A549 (cell line): ENCODE measurements around the gene KLK12. TPM values are rescaled to one million over a fixed set of nuclear protein-coding genes. Genes with fewer than 3 reads are reported as not detected.

ENCODE experiments used
- ATAC-seq, 2 experiments: fragments of 200-7000 bp in 1 of 2; fragments of >200 bp in 1 of 2; cut with Nextera tagmentation in 1 of 2; cut with Tn5 transposase in 1 of 2; 3 replicates each; pipeline versions ENCODE4 v1.8.0 to v1.9.1; 2018 to 2020; ENCODE audit warnings: mild to moderate bottlenecking in 1 of 2, moderate library complexity in 1 of 2
- CTCF ChIA-PET: fragments of 300-600 bp; sonication (Branson Sonifier 250); formaldehyde crosslinking; extraction: SDS; loops from one replicate; lab custom pipeline; 2021; ENCODE audit warnings: antibody characterized with exemption, inconsistent platforms; lab: Yijun Ruan, JAX
- POLR2A ChIA-PET: fragments of 350-600 bp; formaldehyde crosslinking; extraction: SDS; loops from one replicate; lab custom pipeline; 2021; ENCODE audit warnings: antibody characterized with exemption, inconsistent platforms; lab: Yijun Ruan, JAX
- DNase-seq, 2 experiments: peaks; one replicate each; pipeline versions ENCODE4 v3.0.0 to v3.0.0-alpha.2; 2011 to 2016; ENCODE audit warnings: low read depth in 1 of 2, low spot score in 1 of 2
- FAIRE-seq: peaks from 2 replicates; lab custom pipeline; 2011; peaks lifted over from hg19 to GRCh38; lab: Jason Lieb, UNC
- H3K27ac ChIP-seq, 2 experiments: fragments of >200 bp; sonication (Bioruptor Twin); formaldehyde crosslinking; 3 replicates each; pipeline ENCODE4 v1.5.1; 2016 to 2017
- H3K4me1 ChIP-seq: fragments of >200 bp; sonication (Bioruptor Twin); formaldehyde crosslinking; 3 replicates; pipeline ENCODE4 v1.6.1; 2016
- H3K4me2 ChIP-seq: fragments of >200 bp; sonication (Bioruptor Twin); formaldehyde crosslinking; 3 replicates; pipeline ENCODE4 v1.6.1; 2016
- H3K4me3 ChIP-seq: fragments of >200 bp; sonication (Bioruptor Twin); formaldehyde crosslinking; 3 replicates; pipeline ENCODE4 v1.5.1; 2016
- H3K9me3 ChIP-seq: fragments of >200 bp; sonication (Bioruptor Twin); formaldehyde crosslinking; 3 replicates; pipeline ENCODE4 v1.6.1; 2016
- CBX2 ChIP-seq: fragments of 200-600 bp; sonication (generic); IDR thresholded peaks from 2 replicates; pipeline ENCODE4 v1.6.1; 2016; ENCODE audit warnings: low read depth, mild to moderate bottlenecking, borderline replicate concordance
- ESRRA ChIP-seq: fragments of 150-350 bp; IDR thresholded peaks from 2 replicates; pipeline ENCODE4 v1.6.1; 2014; ENCODE audit warnings: mild to moderate bottlenecking, low read length, borderline replicate concordance
- MAFK ChIP-seq: fragments of 450-650 bp; IDR thresholded peaks from 2 replicates; pipeline ENCODE4 v1.6.1; 2014; ENCODE audit not compliant: partially characterized antibody
- NFE2L2 ChIP-seq: fragments of 150-350 bp; conservative IDR thresholded peaks from 2 replicates; pipeline ENCODE4 v1.6.1; 2014; ENCODE audit warnings: low read length
- NR3C1 ChIP-seq: fragments of >200 bp; sonication (Bioruptor Twin); formaldehyde crosslinking; IDR thresholded peaks from 3 replicates; pipeline ENCODE4 v1.6.1; 2017
- RNF2 ChIP-seq: fragments of 200-600 bp; sonication (generic); IDR thresholded peaks from 2 replicates; pipeline ENCODE4 v1.6.1; 2016; ENCODE audit warnings: low read depth, mild to moderate bottlenecking, antibody characterized with exemption, moderate library complexity, borderline replicate concordance
- ZFP36 ChIP-seq: fragments of 450-650 bp; IDR thresholded peaks from 2 replicates; pipeline ENCODE4 v1.6.1; 2014; ENCODE audit warnings: borderline replicate concordance; ENCODE audit not compliant: partially characterized antibody
- WGBS: methylation state at CpG from one replicate; pipeline ENCODE4 v1.1.6; 2017; ENCODE audit errors: missing lambda C conversion rate; 5-methylcytosine and 5-hydroxymethylcytosine counted together
- polyA plus RNA-seq, 4 experiments: library from polyadenylated mRNA; depleted of rRNA in 3 of 4; stranded (reverse); fragments of >200 nt; fragmentation: RNase III in 1 of 4; extraction: RNeasy Plus Mini Kit Qiagen cat#74134 plus additional on column Dnase treatment in 1 of 4; gene quantifications; 2 replicates in 3 of 4; 3 replicates in 1 of 4; pipeline ENCODE4 v1.2.3, GENCODE V29; 2011 to 2017
- TF ChIP-seq, protein P1 (sequence below): fragments of >200 bp; sonication (Bioruptor Twin); formaldehyde crosslinking; IDR thresholded peaks from 3 replicates; pipeline ENCODE4 v1.5.1; 2016
- TF ChIP-seq, protein P2 (sequence below): fragments of 200-600 bp; sonication (generic); IDR thresholded peaks from 2 replicates; pipeline ENCODE4 v1.6.1; 2016; ENCODE audit warnings: antibody characterized with exemption, mild to moderate bottlenecking, moderate library complexity
- TF ChIP-seq, protein P3 (sequence below): fragments of 250-450 bp; sonication (Bioruptor Pico); IDR thresholded peaks from 2 replicates; pipeline ENCODE4 v1.5.0; 2020; ENCODE audit warnings: low read depth, mild to moderate bottlenecking, moderate library complexity

The KLK12 gene
- polyA plus RNA-seq, 2 of the 4 experiments (the other 2 are of a cell fraction): not detected

DNA sequence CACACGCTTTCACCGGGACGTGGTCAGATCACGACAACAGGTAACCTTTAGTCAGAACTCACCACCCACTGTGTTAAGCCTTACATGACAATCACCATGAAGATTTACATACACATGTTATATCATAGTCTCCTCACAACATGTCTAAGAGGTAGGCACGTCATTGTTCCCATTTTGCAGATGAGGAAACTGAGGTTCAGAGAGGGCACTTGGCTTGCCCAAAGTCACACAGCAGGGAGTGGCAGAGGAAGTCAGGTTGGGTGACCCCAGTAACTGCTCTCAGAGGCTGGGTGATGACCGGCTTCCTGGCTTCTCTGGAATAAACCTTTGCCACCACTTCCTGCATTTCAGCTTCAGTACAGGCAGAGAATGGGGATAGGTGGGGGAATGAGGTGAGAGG is 20.6 kb downstream of the KLK12 start:
- WGBS: 53% methylated on average over 6 of the region's 6 CpGs
- ChIA-PET CTCF (interaction anchor here (1.0 to 1.6 kb wide), 3 partner anchors 80 to 117 kb away, joined by 3 read pairs; no protein-coding TSS in a partner anchor), POLR2A (no interaction called here)
- ATAC-seq (no peak), FAIRE-seq (no peak), DNase-seq (no peak)
- Histone ChIP-seq H3K27ac (no peak overlapping the region), H3K4me2 (no peak overlapping the region), H3K4me3 (no peak overlapping the region), H3K4me1 (peaks cover 19% of the 10 kb centered on the region), H3K9me3 (no peaks in the 10 kb centered on the region)
- TF ChIP-seq, protein P1, sequence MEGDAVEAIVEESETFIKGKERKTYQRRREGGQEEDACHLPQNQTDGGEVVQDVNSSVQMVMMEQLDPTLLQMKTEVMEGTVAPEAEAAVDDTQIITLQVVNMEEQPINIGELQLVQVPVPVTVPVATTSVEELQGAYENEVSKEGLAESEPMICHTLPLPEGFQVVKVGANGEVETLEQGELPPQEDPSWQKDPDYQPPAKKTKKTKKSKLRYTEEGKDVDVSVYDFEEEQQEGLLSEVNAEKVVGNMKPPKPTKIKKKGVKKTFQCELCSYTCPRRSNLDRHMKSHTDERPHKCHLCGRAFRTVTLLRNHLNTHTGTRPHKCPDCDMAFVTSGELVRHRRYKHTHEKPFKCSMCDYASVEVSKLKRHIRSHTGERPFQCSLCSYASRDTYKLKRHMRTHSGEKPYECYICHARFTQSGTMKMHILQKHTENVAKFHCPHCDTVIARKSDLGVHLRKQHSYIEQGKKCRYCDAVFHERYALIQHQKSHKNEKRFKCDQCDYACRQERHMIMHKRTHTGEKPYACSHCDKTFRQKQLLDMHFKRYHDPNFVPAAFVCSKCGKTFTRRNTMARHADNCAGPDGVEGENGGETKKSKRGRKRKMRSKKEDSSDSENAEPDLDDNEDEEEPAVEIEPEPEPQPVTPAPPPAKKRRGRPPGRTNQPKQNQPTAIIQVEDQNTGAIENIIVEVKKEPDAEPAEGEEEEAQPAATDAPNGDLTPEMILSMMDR: no peak
- TF ChIP-seq, protein P2, sequence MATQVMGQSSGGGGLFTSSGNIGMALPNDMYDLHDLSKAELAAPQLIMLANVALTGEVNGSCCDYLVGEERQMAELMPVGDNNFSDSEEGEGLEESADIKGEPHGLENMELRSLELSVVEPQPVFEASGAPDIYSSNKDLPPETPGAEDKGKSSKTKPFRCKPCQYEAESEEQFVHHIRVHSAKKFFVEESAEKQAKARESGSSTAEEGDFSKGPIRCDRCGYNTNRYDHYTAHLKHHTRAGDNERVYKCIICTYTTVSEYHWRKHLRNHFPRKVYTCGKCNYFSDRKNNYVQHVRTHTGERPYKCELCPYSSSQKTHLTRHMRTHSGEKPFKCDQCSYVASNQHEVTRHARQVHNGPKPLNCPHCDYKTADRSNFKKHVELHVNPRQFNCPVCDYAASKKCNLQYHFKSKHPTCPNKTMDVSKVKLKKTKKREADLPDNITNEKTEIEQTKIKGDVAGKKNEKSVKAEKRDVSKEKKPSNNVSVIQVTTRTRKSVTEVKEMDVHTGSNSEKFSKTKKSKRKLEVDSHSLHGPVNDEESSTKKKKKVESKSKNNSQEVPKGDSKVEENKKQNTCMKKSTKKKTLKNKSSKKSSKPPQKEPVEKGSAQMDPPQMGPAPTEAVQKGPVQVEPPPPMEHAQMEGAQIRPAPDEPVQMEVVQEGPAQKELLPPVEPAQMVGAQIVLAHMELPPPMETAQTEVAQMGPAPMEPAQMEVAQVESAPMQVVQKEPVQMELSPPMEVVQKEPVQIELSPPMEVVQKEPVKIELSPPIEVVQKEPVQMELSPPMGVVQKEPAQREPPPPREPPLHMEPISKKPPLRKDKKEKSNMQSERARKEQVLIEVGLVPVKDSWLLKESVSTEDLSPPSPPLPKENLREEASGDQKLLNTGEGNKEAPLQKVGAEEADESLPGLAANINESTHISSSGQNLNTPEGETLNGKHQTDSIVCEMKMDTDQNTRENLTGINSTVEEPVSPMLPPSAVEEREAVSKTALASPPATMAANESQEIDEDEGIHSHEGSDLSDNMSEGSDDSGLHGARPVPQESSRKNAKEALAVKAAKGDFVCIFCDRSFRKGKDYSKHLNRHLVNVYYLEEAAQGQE: no peak
- TF ChIP-seq ZFP36 (peak; percentile 25), MAFK (no peak)

DNA sequence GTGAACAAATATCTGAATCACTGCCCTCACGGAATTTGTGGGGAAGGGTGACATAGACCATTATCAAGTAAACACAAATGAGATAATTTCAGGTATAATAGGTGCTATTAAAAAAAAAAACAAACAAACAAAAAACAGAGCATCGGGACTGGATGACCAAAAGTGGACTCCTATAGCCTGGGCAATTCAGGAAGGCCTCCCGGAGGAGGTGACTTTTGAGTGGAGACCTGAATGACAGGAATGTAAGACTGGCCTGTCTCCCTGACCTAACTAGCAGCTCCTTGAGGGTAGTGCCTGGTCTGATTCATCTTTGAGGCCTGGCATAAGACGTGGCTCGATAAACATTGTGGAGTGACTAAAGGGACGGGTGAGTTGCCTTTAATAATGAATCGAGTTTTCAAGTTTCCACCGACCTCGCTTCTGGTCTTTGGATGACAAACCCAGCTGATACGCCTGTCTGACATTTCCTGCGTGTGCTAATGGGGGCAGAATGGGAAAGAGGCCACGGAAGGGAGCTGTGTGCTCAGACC is 22.1 kb downstream of the KLK12 start:
- 36% methylated on average over 12 of the region's 12 CpGs for WGBS
- CTCF ChIA-PET: interaction anchor here (0.7 to 4.3 kb wide), 9 partner anchors 9 to 146 kb away, joined by 3 to 16 read pairs (median 5); no protein-coding TSS in a partner anchor

DNA sequence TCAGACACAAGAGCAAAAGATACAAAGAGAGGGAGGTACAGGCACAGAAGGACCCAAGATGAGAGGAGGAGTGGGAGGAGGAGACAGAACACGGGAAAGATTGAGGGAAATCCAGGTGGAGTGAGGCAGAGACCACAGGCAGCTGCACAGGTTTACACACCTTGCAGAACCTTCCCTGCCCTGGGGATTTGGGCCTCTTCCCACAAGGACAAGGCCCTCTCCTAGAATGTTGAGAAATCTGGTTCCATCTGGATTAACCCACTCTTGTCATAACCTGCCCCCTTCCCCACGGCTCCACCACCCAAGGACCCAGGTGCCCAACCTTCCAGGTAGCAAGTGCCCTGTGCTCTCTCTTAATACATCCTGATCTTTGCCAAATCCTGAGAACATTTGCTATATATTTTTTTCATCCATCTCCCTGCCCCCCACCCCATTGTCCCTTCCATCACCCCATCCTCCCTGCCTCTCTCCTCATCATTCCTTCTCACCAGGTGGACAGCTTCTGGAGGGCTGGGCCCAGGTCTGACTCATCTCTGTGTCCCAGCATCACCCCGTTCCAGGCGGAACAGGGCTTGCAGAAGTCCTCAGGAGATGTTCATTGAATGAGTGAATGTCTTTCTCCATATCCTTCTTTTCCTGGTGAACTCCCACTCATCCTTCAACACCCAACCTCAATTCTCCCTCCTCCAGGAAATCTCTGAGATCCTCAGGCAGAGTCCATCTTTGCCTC is 24.6 kb downstream of the KLK12 start:
- no peak overlapping the region for H3K27ac ChIP-seq
- TF ChIP-seq NFE2L2 (no peak), CBX2 (no peak), RNF2 (no peak), ESRRA (no peak), NR3C1 (no peak)
- TF ChIP-seq, protein P3, sequence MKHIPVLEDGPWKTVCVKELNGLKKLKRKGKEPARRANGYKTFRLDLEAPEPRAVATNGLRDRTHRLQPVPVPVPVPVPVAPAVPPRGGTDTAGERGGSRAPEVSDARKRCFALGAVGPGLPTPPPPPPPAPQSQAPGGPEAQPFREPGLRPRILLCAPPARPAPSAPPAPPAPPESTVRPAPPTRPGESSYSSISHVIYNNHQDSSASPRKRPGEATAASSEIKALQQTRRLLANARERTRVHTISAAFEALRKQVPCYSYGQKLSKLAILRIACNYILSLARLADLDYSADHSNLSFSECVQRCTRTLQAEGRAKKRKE (CRISPR knock-in tag): no peak
- no peak overlapping the region for H3K4me3 ChIP-seq
- no peak for FAIRE-seq
- DNase-seq: no peak
- ChIA-PET POLR2A (no interaction called here), CTCF (interaction anchor here (1.4 to 4.3 kb wide), 3 partner anchors 11 to 88 kb away, joined by 4 to 16 read pairs (median 7); no protein-coding TSS in a partner anchor)
- H3K4me2 ChIP-seq: no peak overlapping the region
- WGBS: 9% methylated on average over 4 of the region's 4 CpGs
- no peaks in the 10 kb centered on the region for H3K9me3 ChIP-seq
- H3K4me1 ChIP-seq: no peaks in the 10 kb centered on the region
- peak in 1 of 2 experiments; percentile 29; a peak in 2 of 6 replicates for ATAC-seq

More for the DNA sequence above, 22.1 kb downstream of the KLK12 start:
- POLR2A ChIA-PET: no interaction called here
- FAIRE-seq: no peak
- TF ChIP-seq MAFK (no peak), ZFP36 (peak; percentile 84)
- peaks cover 4% of the 10 kb centered on the region; the same call in 1 of the 3 replicates for H3K4me1 ChIP-seq
- no peak overlapping the region for H3K4me3 ChIP-seq
- no peak for ATAC-seq
- no peaks in the 10 kb centered on the region for H3K9me3 ChIP-seq
- DNase-seq: no peak
- no peak overlapping the region for H3K27ac ChIP-seq
- H3K4me2 ChIP-seq: no peak overlapping the region
